Measurements from ENCODE around the gene TCERG1L. TPM values are rescaled to one million over a fixed set of nuclear protein-coding genes. Genes with fewer than 3 reads are reported as not detected.

TCERG1L gene
- total RNA-seq, 2 experiments from 2014 or later, result 0.06 TPM; not detected in 1

GRCh38 chr10:131312478-131312836, 936 bp upstream of the TCERG1L start:
- H3K27me3 ChIP-seq (ENCODE audit: control insufficient read depth in 1 of 2, insufficient read depth in 2 of 2, low read length in 2 of 2), result peaks cover 12 to 42% of the 10 kb centered on the region in 2 experiments
- Mint-ChIP-seq H3K4me3 (no peak overlapping the region), H3K27me3 (peaks cover 70% of the 10 kb centered on the region), H3K9me3 (no peaks in the 10 kb centered on the region), H3K27ac (no peak overlapping the region), H3K36me3 (ENCODE audit: low read depth) (no peaks in the 10 kb centered on the region), H3K4me1 (ENCODE audit: low read depth) (peaks cover 12% of the 10 kb centered on the region)
- H3K36me3 ChIP-seq (ENCODE audit: insufficient read depth, low read length), result no peaks in the 10 kb centered on the region
- no peak for DNase-seq
- no peak for TF ChIP-seq CTCF (IDR thresholded peaks at IDR 0.05)
- POLR2A ChIA-PET, result no interaction called here
- peaks cover 0 to 20% of the 10 kb centered on the region in 2 experiments for H3K9me3 ChIP-seq (ENCODE audit: control insufficient read depth in 1 of 2, insufficient read depth in 1 of 2, low read length in 2 of 2)
- intact Hi-C loops (cut with DNase I, micrococcal nuclease), result no loop called here
- peaks cover 10% of the 10 kb centered on the region for H3K4me1 ChIP-seq (ENCODE audit: insufficient read depth, low read length)
- H3K4me3 ChIP-seq (ENCODE audit: low read length), result peak overlapping the region; percentile 12
- no peak for ATAC-seq (ENCODE audit: poor library complexity)
- CTCF ChIA-PET, result no interaction called here
- H3K27ac ChIP-seq (ENCODE audit: low read depth in 1 of 2, low read length in 2 of 2), result no peak overlapping the region

GRCh38 chr10:131311402-131311660, 190 bp downstream of the TCERG1L start:
- Mint-ChIP-seq H3K36me3 (ENCODE audit: low read depth) (no peaks in the 10 kb centered on the region), H3K4me1 (ENCODE audit: low read depth) (peaks cover 12% of the 10 kb centered on the region), H3K27ac (no peak overlapping the region), H3K4me3 (no peak overlapping the region), H3K9me3 (no peaks in the 10 kb centered on the region), H3K27me3 (peaks cover 69% of the 10 kb centered on the region)
- peaks cover 12 to 42% of the 10 kb centered on the region in 2 experiments for H3K27me3 ChIP-seq (ENCODE audit: control insufficient read depth in 1 of 2, insufficient read depth in 2 of 2, low read length in 2 of 2)
- POLR2A ChIA-PET, result no interaction called here
- ATAC-seq (ENCODE audit: poor library complexity), result no peak
- no peak for TF ChIP-seq CTCF (IDR thresholded peaks at IDR 0.05)
- intact Hi-C loops (cut with DNase I, micrococcal nuclease), result no loop called here
- no peak overlapping the region for H3K4me3 ChIP-seq (ENCODE audit: low read length)
- peaks cover 0 to 19% of the 10 kb centered on the region in 2 experiments for H3K9me3 ChIP-seq (ENCODE audit: control insufficient read depth in 1 of 2, insufficient read depth in 1 of 2, low read length in 2 of 2)
- CTCF ChIA-PET, result no interaction called here
- no peak for DNase-seq
- H3K36me3 ChIP-seq (ENCODE audit: insufficient read depth, low read length), result no peaks in the 10 kb centered on the region
- peaks cover 10% of the 10 kb centered on the region for H3K4me1 ChIP-seq (ENCODE audit: insufficient read depth, low read length)
- no peak overlapping the region for H3K27ac ChIP-seq (ENCODE audit: low read depth in 1 of 2, low read length in 2 of 2)

- peaks cover 68% of the 10 kb centered on the region for H3K27me3 Mint-ChIP-seq
- H3K4me3 Mint-ChIP-seq, result peak overlapping the region; percentile 76
- peaks cover 12% of the 10 kb centered on the region for H3K4me1 Mint-ChIP-seq (ENCODE audit: low read depth)
- DNase-seq, result no peak
- Histone ChIP-seq H3K4me3 (ENCODE audit: low read length) (no peak overlapping the region), H3K4me1 (ENCODE audit: insufficient read depth, low read length) (peaks cover 10% of the 10 kb centered on the region), H3K27me3 (ENCODE audit: control insufficient read depth in 1 of 2, insufficient read depth in 2 of 2, low read length in 2 of 2) (peaks cover 12 to 42% of the 10 kb centered on the region in 2 experiments), H3K9me3 (ENCODE audit: control insufficient read depth in 1 of 2, insufficient read depth in 1 of 2, low read length in 2 of 2) (peaks cover 0 to 15% of the 10 kb centered on the region in 2 experiments), H3K36me3 (ENCODE audit: insufficient read depth, low read length) (no peaks in the 10 kb centered on the region), H3K27ac (ENCODE audit: low read depth in 1 of 2, low read length in 2 of 2) (no peak overlapping the region)
- no peak overlapping the region for H3K27ac Mint-ChIP-seq
- ChIA-PET POLR2A (no interaction called here), CTCF (no interaction called here)
- H3K36me3 Mint-ChIP-seq (ENCODE audit: low read depth), result no peaks in the 10 kb centered on the region
- TF ChIP-seq CTCF (IDR thresholded peaks at IDR 0.05), result no peak
- intact Hi-C loops (cut with DNase I, micrococcal nuclease), result no loop called here
- H3K9me3 Mint-ChIP-seq, result no peaks in the 10 kb centered on the region
- ATAC-seq (ENCODE audit: poor library complexity), result no peak
Observed at GRCh38 chr10:131310551-131311401, 745 bp downstream of the TCERG1L start.

Data from CD4-positive, alpha-beta T cell (primary cell).